H9 (cell line): ENCODE measurements around the gene LGR5. TPM values are rescaled to one million over a fixed set of nuclear protein-coding genes. Genes with fewer than 3 reads are reported as not detected.

Experiments used
- DNase-seq: peaks from one replicate; pipeline ENCODE4 v3.0.0-alpha.2; 2017
- H2AFZ ChIP-seq: one replicate; pipeline ENCODE4 v1.6.1; 2013; ENCODE audit warnings: mild to moderate bottlenecking, low read length, control low read depth, moderate library complexity
- H2AK5ac ChIP-seq: 2 replicates; pipeline ENCODE4 v1.6.1; 2013; ENCODE audit warnings: low read length, control low read depth, mixed read lengths; ENCODE audit not compliant: insufficient read length
- H2BK120ac ChIP-seq: one replicate; pipeline ENCODE4 v1.6.1; 2013; ENCODE audit warnings: low read depth, mild to moderate bottlenecking, low read length, control low read depth, inconsistent platforms; ENCODE audit not compliant: poor library complexity, severe bottlenecking
- H2BK12ac ChIP-seq: 2 replicates; pipeline ENCODE4 v1.6.1; 2013; ENCODE audit warnings: low read length, control low read depth, mixed read lengths, low read depth; ENCODE audit not compliant: insufficient read length
- H2BK15ac ChIP-seq: 2 replicates; pipeline ENCODE4 v1.6.1; 2013; ENCODE audit warnings: low read depth, low read length, control low read depth
- H2BK20ac ChIP-seq: one replicate; pipeline ENCODE4 v1.6.1; 2013; ENCODE audit warnings: low read depth, mild to moderate bottlenecking, low read length, control low read depth, inconsistent platforms; ENCODE audit not compliant: poor library complexity, severe bottlenecking
- H2BK5ac ChIP-seq: 2 replicates; pipeline ENCODE4 v1.6.1; 2013; ENCODE audit warnings: low read length, control low read depth, mixed read lengths; ENCODE audit not compliant: insufficient read length
- H3K14ac ChIP-seq: 2 replicates; pipeline ENCODE4 v1.6.1; 2013; ENCODE audit warnings: low read length, control low read depth; ENCODE audit not compliant: insufficient read depth
- H3K18ac ChIP-seq: 2 replicates; pipeline ENCODE4 v1.6.1; 2013; ENCODE audit warnings: low read depth, mild to moderate bottlenecking, mixed read lengths, low read length, control low read depth; ENCODE audit not compliant: insufficient read length
- H3K23ac ChIP-seq: 2 replicates; pipeline ENCODE4 v1.6.1; 2013; ENCODE audit warnings: low read length, control low read depth, mixed read lengths, low read depth; ENCODE audit not compliant: insufficient read length
- H3K23me2 ChIP-seq: 2 replicates; pipeline ENCODE4 v1.6.1; 2013; ENCODE audit warnings: low read depth, mild to moderate bottlenecking, mixed read lengths, low read length, control low read depth; ENCODE audit not compliant: insufficient read length, poor library complexity, severe bottlenecking
- H3K27ac ChIP-seq: 2 replicates; pipeline ENCODE4 v1.5.1; 2013; ENCODE audit warnings: low read length, control low read depth, mixed read lengths, low read depth; ENCODE audit not compliant: insufficient read length
- H3K27me3 ChIP-seq: 2 replicates; pipeline ENCODE4 v1.6.1; 2013; ENCODE audit warnings: low read length, control low read depth, inconsistent platforms; ENCODE audit not compliant: insufficient read depth
- H3K4ac ChIP-seq: 2 replicates; pipeline ENCODE4 v1.6.1; 2013; ENCODE audit warnings: low read depth, mild to moderate bottlenecking, control low read depth, inconsistent platforms, low read length, moderate library complexity
- H3K4me1 ChIP-seq: 2 replicates; pipeline ENCODE4 v1.6.1; 2013; ENCODE audit warnings: low read length, control low read depth, inconsistent platforms; ENCODE audit not compliant: insufficient read depth
- H3K4me2 ChIP-seq: 2 replicates; pipeline ENCODE4 v1.6.1; 2013; ENCODE audit warnings: low read length, control low read depth, mixed read lengths; ENCODE audit not compliant: insufficient read length, insufficient read depth
- H3K56ac ChIP-seq: 2 replicates; pipeline ENCODE4 v1.6.1; 2013; ENCODE audit warnings: low read depth, mild to moderate bottlenecking, mixed read lengths, low read length, control low read depth; ENCODE audit not compliant: insufficient read length
- H3K79me1 ChIP-seq: 2 replicates; pipeline ENCODE4 v1.6.1; 2013; ENCODE audit warnings: low read depth, mild to moderate bottlenecking, moderate library complexity, low read length, control low read depth, inconsistent platforms; ENCODE audit not compliant: insufficient read depth, poor library complexity, severe bottlenecking
- H3K79me2 ChIP-seq: 2 replicates; pipeline ENCODE4 v1.6.1; 2013; ENCODE audit warnings: low read length, control low read depth, inconsistent platforms; ENCODE audit not compliant: insufficient read depth
- H3K9ac ChIP-seq: 2 replicates; pipeline ENCODE4 v1.6.1; 2013; ENCODE audit warnings: low read length, control low read depth, mixed read lengths; ENCODE audit not compliant: insufficient read length; ENCODE audit errors: extremely low read depth
- H3K9me3 ChIP-seq: one replicate; pipeline ENCODE4 v1.6.1; 2013; ENCODE audit warnings: low read depth, low read length, inconsistent platforms; ENCODE audit not compliant: control insufficient read depth
- H3T11ph ChIP-seq: one replicate; pipeline ENCODE4 v1.6.1; 2013; ENCODE audit warnings: mild to moderate bottlenecking, low read length, control low read depth, inconsistent platforms
- H4K20me1 ChIP-seq: one replicate; pipeline ENCODE4 v1.6.1; 2013; ENCODE audit not compliant: control insufficient read depth, insufficient read length, insufficient read depth
- H4K5ac ChIP-seq: 2 replicates; pipeline ENCODE4 v1.6.1; 2013; ENCODE audit warnings: low read depth, mild to moderate bottlenecking, mixed read lengths, low read length, control low read depth; ENCODE audit not compliant: insufficient read length
- H4K8ac ChIP-seq: replicated peaks from 2 replicates; pipeline ENCODE4 v1.6.1; 2013; ENCODE audit warnings: low read length, control low read depth, mixed read lengths, low read depth; ENCODE audit not compliant: insufficient read length
- H4K91ac ChIP-seq: 2 replicates; pipeline ENCODE4 v1.6.1; 2013; ENCODE audit warnings: low read depth, mild to moderate bottlenecking, moderate library complexity, mixed read lengths, low read length, control low read depth; ENCODE audit not compliant: insufficient read length
- H3K27ac Mint-ChIP-seq, 3 experiments: 2 replicates in 2 of 3; 3 replicates in 1 of 3; pipeline ENCODE4 v1.8.0; 2020 to 2021; ENCODE audit warnings: mixed read lengths in 3 of 3, mild to moderate bottlenecking in 1 of 3, moderate library complexity in 1 of 3
- H3K27me3 Mint-ChIP-seq: 2 replicates; pipeline ENCODE4 v1.8.0; 2021; ENCODE audit warnings: low read depth, mild to moderate bottlenecking, moderate library complexity, mixed read lengths
- H3K36me3 Mint-ChIP-seq, 3 experiments: 2 replicates in 2 of 3; 3 replicates in 1 of 3; pipeline ENCODE4 v1.8.0; 2020 to 2021; ENCODE audit warnings: low read depth in 3 of 3, mixed read lengths in 3 of 3; ENCODE audit not compliant: insufficient read depth in 1 of 3
- H3K4me1 Mint-ChIP-seq, 2 experiments: 2 replicates each; pipeline ENCODE4 v1.8.0; 2020; ENCODE audit warnings: mixed read lengths in 2 of 2
- H3K4me3 Mint-ChIP-seq, 2 experiments: 2 replicates in 1 of 2; 3 replicates in 1 of 2; pipeline ENCODE4 v1.8.0; 2020 to 2021; ENCODE audit warnings: mild to moderate bottlenecking in 2 of 2, mixed read lengths in 2 of 2, moderate library complexity in 1 of 2
- H3K9me3 Mint-ChIP-seq, 2 experiments: 2 replicates in 1 of 2; 3 replicates in 1 of 2; pipeline ENCODE4 v1.8.0; 2020; ENCODE audit warnings: mild to moderate bottlenecking in 2 of 2, mixed read lengths in 2 of 2, moderate library complexity in 1 of 2
- WGBS: extraction: QIAGEN DNeasy Blood & Tissue Kit; methylation state at CpG from one replicate; pipeline ENCODE4 v1.1.7; 2013; ENCODE audit warnings: missing lambda C conversion rate, low lambda C conversion rate, mixed read lengths; ENCODE audit not compliant: insufficient read length; ENCODE audit errors: extremely low coverage; 5-methylcytosine and 5-hydroxymethylcytosine counted together
- total RNA-seq: library from RNA; stranded (reverse); gene quantifications from 2 replicates; pipeline ENCODE4 v1.2.1, GENCODE V29; 2021
- TF ChIP-seq, protein P1 (sequence below): fragments of 200-600 bp; sonication (generic); conservative IDR thresholded peaks from 3 replicates; pipeline ENCODE4 v1.8.0; 2021; ENCODE audit warnings: antibody characterized with exemption, mild to moderate bottlenecking

Gene LGR5
- total RNA-seq, 1 experiment from 2014 or later, result 0.09 TPM

DNA sequence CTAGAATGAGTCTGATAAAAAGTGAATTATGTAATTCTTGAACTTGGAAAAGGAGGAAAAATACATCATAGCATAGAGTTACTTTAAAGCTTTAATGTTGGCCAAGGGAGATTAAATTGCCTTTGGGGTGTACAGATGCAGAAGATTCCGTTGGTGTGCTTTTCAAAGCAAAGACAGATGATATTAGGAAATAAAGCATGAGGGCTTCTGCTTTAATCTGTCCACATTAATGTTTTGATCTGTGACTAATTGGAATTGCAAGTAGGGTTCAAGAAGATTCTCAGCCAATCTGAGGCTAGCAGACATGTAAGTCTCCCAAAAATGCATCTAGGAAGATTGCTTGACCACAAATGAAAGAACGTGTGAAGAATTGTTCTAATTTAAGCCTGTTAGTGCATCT, 35.2 kb downstream of the LGR5 start:
- no peak overlapping the region for H2BK120ac ChIP-seq
- H3K79me2 ChIP-seq, result no peaks in the 10 kb centered on the region
- H3K56ac ChIP-seq, result no peak overlapping the region
- no peak overlapping the region for H3T11ph ChIP-seq
- no peak overlapping the region for H2AK5ac ChIP-seq
- no peak overlapping the region for H3K18ac ChIP-seq
- H3K27ac ChIP-seq, result no peak overlapping the region
- H2BK15ac ChIP-seq, result no peak overlapping the region
- H4K20me1 ChIP-seq, result no peaks in the 10 kb centered on the region
- no peak overlapping the region for H3K23ac ChIP-seq
- H3K14ac ChIP-seq, result no peak overlapping the region
- H3K27me3 Mint-ChIP-seq, result no peaks in the 10 kb centered on the region
- H4K8ac ChIP-seq, result no peak overlapping the region
- no CpG with 5 or more reads among the region's 2 CpGs for WGBS
- no peaks in the 10 kb centered on the region for H3K27me3 ChIP-seq
- H3K27ac Mint-ChIP-seq, result no peak overlapping the region
- no peaks in the 10 kb centered on the region for H3K9me3 Mint-ChIP-seq
- H2BK5ac ChIP-seq, result no peak overlapping the region
- no peak overlapping the region for H4K5ac ChIP-seq
- no peak overlapping the region for H4K91ac ChIP-seq
- H2BK20ac ChIP-seq, result no peak overlapping the region
- no peaks in the 10 kb centered on the region; a peak in 2 of 4 replicates for H3K4me1 Mint-ChIP-seq
- TF ChIP-seq, protein P1, sequence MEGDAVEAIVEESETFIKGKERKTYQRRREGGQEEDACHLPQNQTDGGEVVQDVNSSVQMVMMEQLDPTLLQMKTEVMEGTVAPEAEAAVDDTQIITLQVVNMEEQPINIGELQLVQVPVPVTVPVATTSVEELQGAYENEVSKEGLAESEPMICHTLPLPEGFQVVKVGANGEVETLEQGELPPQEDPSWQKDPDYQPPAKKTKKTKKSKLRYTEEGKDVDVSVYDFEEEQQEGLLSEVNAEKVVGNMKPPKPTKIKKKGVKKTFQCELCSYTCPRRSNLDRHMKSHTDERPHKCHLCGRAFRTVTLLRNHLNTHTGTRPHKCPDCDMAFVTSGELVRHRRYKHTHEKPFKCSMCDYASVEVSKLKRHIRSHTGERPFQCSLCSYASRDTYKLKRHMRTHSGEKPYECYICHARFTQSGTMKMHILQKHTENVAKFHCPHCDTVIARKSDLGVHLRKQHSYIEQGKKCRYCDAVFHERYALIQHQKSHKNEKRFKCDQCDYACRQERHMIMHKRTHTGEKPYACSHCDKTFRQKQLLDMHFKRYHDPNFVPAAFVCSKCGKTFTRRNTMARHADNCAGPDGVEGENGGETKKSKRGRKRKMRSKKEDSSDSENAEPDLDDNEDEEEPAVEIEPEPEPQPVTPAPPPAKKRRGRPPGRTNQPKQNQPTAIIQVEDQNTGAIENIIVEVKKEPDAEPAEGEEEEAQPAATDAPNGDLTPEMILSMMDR, result no peak
- H3K4me1 ChIP-seq, result no peaks in the 10 kb centered on the region
- no peaks in the 10 kb centered on the region for H3K79me1 ChIP-seq
- H2AFZ ChIP-seq, result no peak overlapping the region
- H3K36me3 Mint-ChIP-seq, result no peaks in the 10 kb centered on the region
- H3K4me2 ChIP-seq, result no peak overlapping the region
- no peak overlapping the region for H3K4me3 Mint-ChIP-seq
- no peak overlapping the region for H2BK12ac ChIP-seq
- H3K9me3 ChIP-seq, result no peaks in the 10 kb centered on the region
- no peak overlapping the region for H3K4ac ChIP-seq
- no peaks in the 10 kb centered on the region for H3K23me2 ChIP-seq
- H3K9ac ChIP-seq, result no peak overlapping the region
- no peak for DNase-seq
